ENCODE results near the gene CDH13. TPM values are rescaled to one million over a fixed set of nuclear protein-coding genes. Genes with fewer than 3 reads are reported as not detected.

Gene CDH13
- total RNA-seq, 1 experiment from 2014 or later = 2.1 TPM

DNA sequence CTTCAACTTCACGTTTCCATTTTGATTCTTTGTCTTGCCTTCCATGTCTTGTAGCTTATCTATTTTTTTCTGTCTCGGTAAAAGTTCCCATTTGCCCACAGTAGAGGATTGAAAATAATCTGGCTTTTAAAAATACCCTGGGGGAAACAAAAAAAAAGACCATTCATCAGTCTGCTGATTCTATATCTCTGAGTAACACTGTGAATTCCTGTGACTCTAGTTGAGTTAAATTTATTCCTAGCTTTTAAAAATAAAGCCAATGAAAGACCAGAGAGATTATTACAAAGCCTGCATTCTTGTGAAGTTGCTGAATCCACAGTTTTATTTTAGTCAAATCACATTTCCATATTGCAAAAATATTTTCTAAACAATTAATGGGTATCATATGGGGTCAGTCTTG is 532.3 kb downstream of the CDH13 start:
- H3K4me3 ChIP-seq (ENCODE audit: low read depth, low read length, poor library complexity, severe bottlenecking) = no peak overlapping the region
- BruUV-seq (replicated peaks) = no TSS peak
- H3K27me3 ChIP-seq (replicated peaks; ENCODE audit: insufficient read depth, low read depth, low read length, poor library complexity) = peaks cover 5% of the 10 kb centered on the region
- H3K27ac ChIP-seq (ENCODE audit: low read depth, low read length, poor library complexity, severe bottlenecking) = no peak overlapping the region
- no peak for DNase-seq (ENCODE audit: low spot score)
- intact Hi-C loops (cut with micrococcal nuclease; ENCODE audit: unreplicated experiment) = no loop called here
- POLR2A ChIA-PET (ENCODE audit: low non-redundant PET) = no interaction called here
- CTCF ChIA-PET = no interaction called here
- no peaks in the 10 kb centered on the region for H3K36me3 ChIP-seq (ENCODE audit: insufficient read depth, low read length, poor library complexity, severe bottlenecking)
- TF ChIP-seq EZH2 (IDR thresholded peaks at IDR 0.05; ENCODE audit: borderline replicate concordance, low read depth, low read length, poor library complexity, severe bottlenecking) = no peak
- TF ChIP-seq, protein P1, sequence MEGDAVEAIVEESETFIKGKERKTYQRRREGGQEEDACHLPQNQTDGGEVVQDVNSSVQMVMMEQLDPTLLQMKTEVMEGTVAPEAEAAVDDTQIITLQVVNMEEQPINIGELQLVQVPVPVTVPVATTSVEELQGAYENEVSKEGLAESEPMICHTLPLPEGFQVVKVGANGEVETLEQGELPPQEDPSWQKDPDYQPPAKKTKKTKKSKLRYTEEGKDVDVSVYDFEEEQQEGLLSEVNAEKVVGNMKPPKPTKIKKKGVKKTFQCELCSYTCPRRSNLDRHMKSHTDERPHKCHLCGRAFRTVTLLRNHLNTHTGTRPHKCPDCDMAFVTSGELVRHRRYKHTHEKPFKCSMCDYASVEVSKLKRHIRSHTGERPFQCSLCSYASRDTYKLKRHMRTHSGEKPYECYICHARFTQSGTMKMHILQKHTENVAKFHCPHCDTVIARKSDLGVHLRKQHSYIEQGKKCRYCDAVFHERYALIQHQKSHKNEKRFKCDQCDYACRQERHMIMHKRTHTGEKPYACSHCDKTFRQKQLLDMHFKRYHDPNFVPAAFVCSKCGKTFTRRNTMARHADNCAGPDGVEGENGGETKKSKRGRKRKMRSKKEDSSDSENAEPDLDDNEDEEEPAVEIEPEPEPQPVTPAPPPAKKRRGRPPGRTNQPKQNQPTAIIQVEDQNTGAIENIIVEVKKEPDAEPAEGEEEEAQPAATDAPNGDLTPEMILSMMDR (conservative IDR thresholded peaks at IDR 0.05; ENCODE audit: low read depth, low read length) = no peak
- no peaks in the 10 kb centered on the region for H3K9me3 ChIP-seq (ENCODE audit: low read depth, low read length, poor library complexity, severe bottlenecking)
- no peaks in the 10 kb centered on the region for H3K4me1 ChIP-seq (ENCODE audit: insufficient read depth, low read length, poor library complexity, severe bottlenecking)

DNA sequence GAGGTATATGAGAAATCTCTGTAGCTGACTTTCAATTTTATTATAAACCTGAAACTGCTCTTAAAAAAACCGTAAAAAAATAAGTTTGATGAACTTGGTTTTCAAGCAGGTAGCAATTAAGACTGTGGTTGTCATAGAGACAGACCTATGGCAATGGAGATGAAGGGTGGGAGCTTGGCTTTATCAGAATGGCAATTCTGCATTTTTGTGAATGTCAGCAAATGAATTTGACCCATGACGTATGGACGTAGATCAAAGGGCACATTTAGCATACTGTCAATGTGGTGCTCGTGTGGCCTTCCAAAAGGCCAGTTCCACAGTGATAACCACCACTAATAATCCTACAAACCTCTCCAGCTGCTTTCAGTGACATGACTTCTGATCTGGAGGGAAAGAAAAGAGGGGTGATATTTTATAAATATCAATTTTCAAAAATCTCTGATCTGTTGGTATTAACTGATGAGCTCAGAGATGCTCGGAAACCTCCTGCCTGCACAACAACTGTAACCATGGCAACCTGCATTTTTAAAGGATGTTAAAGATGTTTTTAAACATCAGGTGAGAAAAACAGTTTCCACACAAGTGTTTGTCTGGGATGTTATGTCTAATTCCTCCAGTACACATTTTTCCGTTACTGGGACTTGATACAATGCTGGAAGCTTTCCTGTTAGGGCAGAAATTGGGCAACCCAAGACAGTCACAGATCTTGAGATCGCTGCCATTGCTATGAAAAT is 533.7 kb downstream of the CDH13 start:
- BruUV-seq (replicated peaks) = no TSS peak

DNA sequence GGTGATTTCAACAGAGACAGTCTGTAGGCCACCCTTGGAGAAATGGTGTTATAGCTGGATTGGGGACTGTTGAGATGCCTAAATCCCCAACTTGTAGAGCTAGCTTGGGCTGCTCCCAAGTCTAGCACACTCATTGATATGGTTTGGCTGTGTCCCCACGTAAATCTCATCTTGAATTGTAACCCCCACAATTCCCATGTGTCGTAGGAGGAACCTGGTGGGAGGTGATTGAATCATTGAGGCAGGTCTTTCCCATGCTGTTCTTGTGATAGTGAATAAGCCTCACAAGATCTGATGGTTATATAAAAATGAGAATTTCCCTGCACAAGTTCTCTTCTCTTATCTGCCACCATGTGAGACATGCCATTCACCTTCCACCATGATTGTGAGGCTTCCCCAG is 536.0 kb downstream of the CDH13 start:
- BruUV-seq (replicated peaks) = no TSS peak
- ChIA-PET POLR2A (ENCODE audit: low non-redundant PET) (no interaction called here), CTCF (no interaction called here)
- TF ChIP-seq, protein P1 (conservative IDR thresholded peaks at IDR 0.05; ENCODE audit: low read depth, low read length) = no peak
- no peak for TF ChIP-seq EZH2 (IDR thresholded peaks at IDR 0.05; ENCODE audit: borderline replicate concordance, low read depth, low read length, poor library complexity, severe bottlenecking)
- intact Hi-C loops (cut with micrococcal nuclease; ENCODE audit: unreplicated experiment) = no loop called here
- H3K27ac ChIP-seq (ENCODE audit: low read depth, low read length, poor library complexity, severe bottlenecking) = no peak overlapping the region
- H3K9me3 ChIP-seq (ENCODE audit: low read depth, low read length, poor library complexity, severe bottlenecking) = no peaks in the 10 kb centered on the region
- peaks cover 9% of the 10 kb centered on the region for H3K27me3 ChIP-seq (replicated peaks; ENCODE audit: insufficient read depth, low read depth, low read length, poor library complexity)
- no peak overlapping the region for H3K4me3 ChIP-seq (ENCODE audit: low read depth, low read length, poor library complexity, severe bottlenecking)
- H3K36me3 ChIP-seq (ENCODE audit: insufficient read depth, low read length, poor library complexity, severe bottlenecking) = no peaks in the 10 kb centered on the region
- no peaks in the 10 kb centered on the region for H3K4me1 ChIP-seq (ENCODE audit: insufficient read depth, low read length, poor library complexity, severe bottlenecking)
- DNase-seq (ENCODE audit: low spot score) = no peak

More for the DNA sequence above, 533.7 kb downstream of the CDH13 start:
- H3K36me3 ChIP-seq (ENCODE audit: insufficient read depth, low read length, poor library complexity, severe bottlenecking) = no peaks in the 10 kb centered on the region
- POLR2A ChIA-PET (ENCODE audit: low non-redundant PET) = no interaction called here
- H3K4me1 ChIP-seq (ENCODE audit: insufficient read depth, low read length, poor library complexity, severe bottlenecking) = no peaks in the 10 kb centered on the region
- no peak overlapping the region for H3K27ac ChIP-seq (ENCODE audit: low read depth, low read length, poor library complexity, severe bottlenecking)
- no peak overlapping the region for H3K4me3 ChIP-seq (ENCODE audit: low read depth, low read length, poor library complexity, severe bottlenecking)
- intact Hi-C loops (cut with micrococcal nuclease; ENCODE audit: unreplicated experiment) = no loop called here
- TF ChIP-seq EZH2 (IDR thresholded peaks at IDR 0.05; ENCODE audit: borderline replicate concordance, low read depth, low read length, poor library complexity, severe bottlenecking) = no peak
- TF ChIP-seq, protein P1 (conservative IDR thresholded peaks at IDR 0.05; ENCODE audit: low read depth, low read length) = no peak
- H3K9me3 ChIP-seq (ENCODE audit: low read depth, low read length, poor library complexity, severe bottlenecking) = no peaks in the 10 kb centered on the region
- peaks cover 5% of the 10 kb centered on the region for H3K27me3 ChIP-seq (replicated peaks; ENCODE audit: insufficient read depth, low read depth, low read length, poor library complexity)
- CTCF ChIA-PET = no interaction called here
- no peak for DNase-seq (ENCODE audit: low spot score)

Measured in A673 (cell line).